Breast epithelium (tissue), 4 donors: ENCODE results near the gene GPC4. TPM values are rescaled to one million over a fixed set of nuclear protein-coding genes. Genes with fewer than 3 reads are reported as not detected.
"Not testable (repeated sequence)": the region's sequence is repeated elsewhere in the genome, so short reads cannot be mapped to it uniquely, and the experiment has no call there.

Source experiments
- DNase-seq, 2 donors: peaks; one replicate each; pipeline ENCODE4 v3.0.0-alpha.2; 2019; ENCODE audit warnings: low spot score in 2 of 2
- H3K27ac ChIP-seq, 2 donors: fragments of 200-600 bp; sonication (generic) in 1 of 2; one replicate each; pipeline ENCODE4 v1.5.1; 2016 to 2019; ENCODE audit warnings: mild to moderate bottlenecking in 1 of 2
- H3K27me3 ChIP-seq, 2 donors: fragments of 200-600 bp; sonication (generic) in 1 of 2; one replicate each; pipeline versions ENCODE4 v1.5.1 to v1.6.0; 2017 to 2019; ENCODE audit warnings: control low read depth in 1 of 2, mild to moderate bottlenecking in 1 of 2
- H3K36me3 ChIP-seq: fragments of 200-600 bp; one replicate; pipeline ENCODE4 v1.5.1; 2019
- H3K4me1 ChIP-seq, 2 donors: fragments of 200-600 bp; sonication (generic); one replicate each; pipeline ENCODE4 v1.5.1; 2016 to 2019; ENCODE audit warnings: control low read depth in 1 of 2
- H3K4me3 ChIP-seq, 3 donors: fragments of 200-600 bp; sonication (generic); 1 replicate in 2 of 3; 2 replicates in 1 of 3; pipeline ENCODE4 v1.5.1; 2016 to 2019; ENCODE audit warnings: mild to moderate bottlenecking in 3 of 3, moderate library complexity in 2 of 3
- H3K9me3 ChIP-seq, 2 donors: fragments of 200-600 bp; sonication (generic) in 1 of 2; one replicate each; pipeline ENCODE4 v1.5.1; 2016 to 2019; ENCODE audit warnings: control low read depth in 1 of 2
- CTCF ChIP-seq, 3 donors: fragments of 450-650 bp; IDR thresholded peaks; one replicate each; pipeline ENCODE4 v1.5.1; 2016 to 2017; ENCODE audit warnings: antibody characterized with exemption in 3 of 3, mild to moderate bottlenecking in 3 of 3, moderate library complexity in 3 of 3
- POLR2A ChIP-seq: fragments of 450-650 bp; IDR thresholded peaks from one replicate; pipeline ENCODE4 v1.6.1; 2016; ENCODE audit warnings: antibody characterized with exemption, mild to moderate bottlenecking, moderate library complexity
- POLR2AphosphoS5 ChIP-seq, 3 donors: sonication (generic); formaldehyde crosslinking; IDR thresholded peaks; one replicate each; pipeline ENCODE4 v1.6.1; 2017; ENCODE audit warnings: antibody characterized with exemption in 3 of 3
- intact Hi-C: fragments of 100-400 bp; cut with DNase I; formaldehyde crosslinking; loops from one replicate; pipeline ENCODE4 v1.15.1; 2023; ENCODE audit warnings: low total_unique reads
- total RNA-seq, 3 donors: library from RNA; depleted of rRNA; stranded (reverse); fragments of >200 nt; gene quantifications; one replicate each; pipeline ENCODE4 v1.1.0, GENCODE V29; 2016

Gene GPC4
- total RNA-seq, 3 donors from 2014 or later, result 4.5 to 7.7 (median 5.2) TPM

- Histone ChIP-seq H3K36me3 (no peaks in the 10 kb centered on the region), H3K4me3 (no peak overlapping the region), H3K4me1 (no peaks in the 10 kb centered on the region), H3K27me3 (peaks cover 0 to 56% of the 10 kb centered on the region in 2 donors), H3K9me3 (no peaks in the 10 kb centered on the region), H3K27ac (no peak overlapping the region)
- intact Hi-C loops, result no loop called here
- TF ChIP-seq POLR2A, result no peak
- TF ChIP-seq CTCF (IDR thresholded peaks at IDR 0.05), result no peak
- no peak for TF ChIP-seq POLR2AphosphoS5 (IDR thresholded peaks at IDR 0.05)
- DNase-seq, result no peak
These were observed 84.3 kb downstream of the GPC4 start for GRCh38 chrX:133330956-133331355.

- no peak for DNase-seq
- Histone ChIP-seq H3K4me1 (no peaks in the 10 kb centered on the region), H3K4me3 (no peak overlapping the region), H3K27me3 (peaks cover 0 to 53% of the 10 kb centered on the region in 2 donors), H3K27ac (no peak overlapping the region), H3K9me3 (no peaks in the 10 kb centered on the region), H3K36me3 (no peaks in the 10 kb centered on the region)
- TF ChIP-seq POLR2AphosphoS5 (IDR thresholded peaks at IDR 0.05) (no peak), CTCF (IDR thresholded peaks at IDR 0.05) (no peak), POLR2A (no peak)
- intact Hi-C loops, result no loop called here
These were observed 89.9 kb downstream of the GPC4 start for GRCh38 chrX:133325422-133325821.

- H3K4me1 ChIP-seq, result no peaks in the 10 kb centered on the region
- H3K27me3 ChIP-seq, result peaks cover 0 to 44% of the 10 kb centered on the region in 2 donors
- no peaks in the 10 kb centered on the region for H3K36me3 ChIP-seq
- no peaks in the 10 kb centered on the region for H3K9me3 ChIP-seq
- no peak for DNase-seq
- TF ChIP-seq POLR2AphosphoS5 (IDR thresholded peaks at IDR 0.05) (no peak), POLR2A (no peak)
- H3K4me3 ChIP-seq, result no peak overlapping the region
- H3K27ac ChIP-seq, result no peak overlapping the region
- intact Hi-C loops, result no loop called here
These were observed 91.9 kb downstream of the GPC4 start for GRCh38 chrX:133323431-133323830.

- H3K36me3 ChIP-seq, intact Hi-C loops, H3K4me3 ChIP-seq, DNase-seq, H3K4me1 ChIP-seq, H3K27ac ChIP-seq, H3K9me3 ChIP-seq: not testable (repeated sequence)
- peaks cover 0 to 41% of the 10 kb centered on the region in 2 donors for H3K27me3 ChIP-seq
These were observed 93.0 kb downstream of the GPC4 start for GRCh38 chrX:133322269-133322668.

GRCh38 chrX:133321451-133321850 is 93.8 kb downstream of the GPC4 start:
- TF ChIP-seq POLR2A, result no peak
- TF ChIP-seq CTCF (IDR thresholded peaks at IDR 0.05), result no peak
- TF ChIP-seq POLR2AphosphoS5 (IDR thresholded peaks at IDR 0.05), result no peak
- no peaks in the 10 kb centered on the region for H3K36me3 ChIP-seq
- H3K9me3 ChIP-seq, result no peaks in the 10 kb centered on the region
- H3K27me3 ChIP-seq, result peaks cover 0 to 37% of the 10 kb centered on the region in 2 donors
- DNase-seq, result no peak
- no peaks in the 10 kb centered on the region for H3K4me1 ChIP-seq
- no peak overlapping the region for H3K4me3 ChIP-seq
- intact Hi-C loops, result no loop called here
- no peak overlapping the region for H3K27ac ChIP-seq

- H3K9me3 ChIP-seq, result no peaks in the 10 kb centered on the region
- peaks cover 0 to 43% of the 10 kb centered on the region in 2 donors for H3K27me3 ChIP-seq
- no peak overlapping the region for H3K27ac ChIP-seq
- H3K36me3 ChIP-seq, result no peaks in the 10 kb centered on the region
- intact Hi-C loops, result no loop called here
- no peak for DNase-seq
- no peak for TF ChIP-seq POLR2A
- no peak for TF ChIP-seq CTCF (IDR thresholded peaks at IDR 0.05)
- no peak for TF ChIP-seq POLR2AphosphoS5 (IDR thresholded peaks at IDR 0.05)
- H3K4me3 ChIP-seq, result no peak overlapping the region
- H3K4me1 ChIP-seq, result no peaks in the 10 kb centered on the region
These were observed 101.0 kb downstream of the GPC4 start for GRCh38 chrX:133314281-133314680.
